SK-N-SH (cell line): Measurements from ENCODE around the gene SGSM2. TPM values are rescaled to one million over a fixed set of nuclear protein-coding genes. Genes with fewer than 3 reads are reported as not detected.

Experiments used
- CTCF ChIA-PET: fragments of 300-600, 350-600 bp; formaldehyde crosslinking; extraction: SDS; loops from one replicate; lab custom pipeline; 2021; lab: Yijun Ruan, JAX
- POLR2A ChIA-PET: fragments of 350-600 bp; sonication (Branson Sonifier 250); formaldehyde crosslinking; extraction: SDS; loops from one replicate; lab custom pipeline; 2020; ENCODE audit warnings: antibody characterized with exemption, inconsistent platforms; lab: Yijun Ruan, JAX
- DNase-seq: peaks from one replicate; pipeline ENCODE4 v3.0.0; 2012
- H2AFZ ChIP-seq: fragments of 200-600 bp; sonication (generic); 2 replicates; pipeline ENCODE4 v1.8.1; 2016; ENCODE audit warnings: antibody characterized with exemption, mild to moderate bottlenecking, low read depth
- H3F3A ChIP-seq: fragments of 200-600 bp; sonication (generic); replicated peaks from 2 replicates; pipeline ENCODE3; 2016; ENCODE audit warnings: antibody characterized with exemption, mild to moderate bottlenecking; ENCODE audit not compliant: insufficient read depth
- H3K27ac ChIP-seq, 2 experiments: fragments of 200-500 bp in 1 of 2; fragments of 200-600 bp in 1 of 2; sonication (Bioruptor generic) in 1 of 2; sonication (generic), shearing (Covaris generic) in 1 of 2; 2 replicates each; pipeline versions ENCODE4 v1.5.1 to v1.6.1; 2014 to 2016; ENCODE audit warnings: low read depth in 2 of 2, inconsistent platforms in 1 of 2, low read length in 1 of 2, mild to moderate bottlenecking in 1 of 2, mixed read lengths in 1 of 2
- H3K27me3 ChIP-seq: fragments of 200-600 bp; sonication (generic), shearing (Covaris generic); 2 replicates; pipeline ENCODE4 v1.6.1; 2016; ENCODE audit warnings: mixed run types; ENCODE audit not compliant: insufficient read depth
- H3K36me3 ChIP-seq, 2 experiments: fragments of 200-500 bp in 1 of 2; fragments of 200-600 bp in 1 of 2; sonication (Bioruptor generic) in 1 of 2; sonication (generic) in 1 of 2; replicated peaks in 1 of 2; 2 replicates each; pipeline versions ENCODE3 to v1.5.1; 2014 to 2016; ENCODE audit warnings: low read length in 1 of 2, mild to moderate bottlenecking in 1 of 2; ENCODE audit not compliant: insufficient read depth in 2 of 2, control insufficient read depth in 1 of 2
- H3K4me1 ChIP-seq, 2 experiments: fragments of 200-500 bp in 1 of 2; fragments of 200-600 bp in 1 of 2; sonication (Bioruptor generic) in 1 of 2; sonication (generic), shearing (Covaris generic) in 1 of 2; 2 replicates each; pipeline versions ENCODE4 v1.5.1 to v1.6.1; 2014 to 2016; ENCODE audit warnings: low read depth in 1 of 2, low read length in 1 of 2, mixed run types in 1 of 2; ENCODE audit not compliant: insufficient read depth in 2 of 2, control insufficient read depth in 1 of 2
- H3K4me2 ChIP-seq: fragments of 200-600 bp; sonication (generic), shearing (Covaris generic); 2 replicates; pipeline ENCODE4 v1.6.1; 2017; ENCODE audit warnings: mixed run types
- H3K4me3 ChIP-seq, 2 experiments: fragments of 200-500 bp in 1 of 2; fragments of 200-600 bp in 1 of 2; sonication (Bioruptor generic) in 1 of 2; sonication (generic), shearing (Covaris generic) in 1 of 2; 2 replicates each; pipeline versions ENCODE4 v1.5.1 to v1.8.1; 2014 to 2016; ENCODE audit warnings: low read depth in 2 of 2, inconsistent platforms in 1 of 2, low read length in 1 of 2, mild to moderate bottlenecking in 1 of 2, mixed read lengths in 1 of 2, moderate library complexity in 1 of 2
- H3K79me2 ChIP-seq: fragments of 200-600 bp; sonication (generic); 2 replicates; pipeline ENCODE4 v1.8.1; 2017; ENCODE audit warnings: mild to moderate bottlenecking; ENCODE audit not compliant: insufficient read depth
- H3K9ac ChIP-seq: fragments of 200-600 bp; sonication (generic); 2 replicates; pipeline ENCODE4 v1.6.1; 2017; ENCODE audit warnings: mixed run types
- H3K9me2 ChIP-seq: fragments of 200-600 bp; sonication (generic); 2 replicates; pipeline ENCODE4 v1.6.1; 2017; ENCODE audit warnings: mixed run types
- H3K9me3 ChIP-seq: fragments of 200-600 bp; sonication (generic); 2 replicates; pipeline ENCODE4 v1.6.1; 2017; ENCODE audit warnings: mixed run types, mild to moderate bottlenecking, moderate library complexity
- H4K20me1 ChIP-seq: fragments of 200-600 bp; sonication (generic); 2 replicates; pipeline ENCODE4 v1.6.1; 2017; ENCODE audit warnings: mild to moderate bottlenecking, mixed run types; ENCODE audit not compliant: insufficient read depth
- CTCF ChIP-seq: fragments of 200-600 bp; sonication (generic); IDR thresholded peaks from 2 replicates; pipeline ENCODE4 v1.6.1; 2017; ENCODE audit warnings: antibody characterized with exemption, mild to moderate bottlenecking, moderate library complexity
- ELF1 ChIP-seq: IDR thresholded peaks from 2 replicates; pipeline ENCODE4 v1.4.0; 2012
- EZH2phosphoT487 ChIP-seq: fragments of 200-600 bp; sonication (generic); IDR thresholded peaks from 2 replicates; pipeline ENCODE4 v1.6.1; 2017; ENCODE audit warnings: low read depth, mixed run types, mild to moderate bottlenecking, antibody characterized with exemption, moderate library complexity, borderline replicate concordance
- IRF3 ChIP-seq: fragments of 150-350 bp; IDR thresholded peaks from 2 replicates; pipeline ENCODE4 v1.6.1; 2016; ENCODE audit warnings: mild to moderate bottlenecking, low read depth, low read length
- JUND ChIP-seq: IDR thresholded peaks from 2 replicates; pipeline ENCODE4 v1.4.0; 2012
- MEF2A ChIP-seq: IDR thresholded peaks from 2 replicates; pipeline ENCODE4 v1.4.0; 2012; ENCODE audit warnings: low read depth, borderline replicate concordance
- PBX3 ChIP-seq: IDR thresholded peaks from 2 replicates; pipeline ENCODE4; 2012
- RCOR1 ChIP-seq: fragments of 150-350 bp; IDR thresholded peaks from 2 replicates; pipeline ENCODE4 v1.6.1; 2017; ENCODE audit warnings: antibody characterized with exemption, low read length
- REST ChIP-seq: IDR thresholded peaks from 2 replicates; pipeline ENCODE4 v1.6.1; 2012; ENCODE audit warnings: mild to moderate bottlenecking, low read depth, low read length, moderate library complexity
- RFX5 ChIP-seq: IDR thresholded peaks from 2 replicates; pipeline ENCODE4 v1.6.1; 2012; ENCODE audit warnings: mild to moderate bottlenecking, improper control_type of control experiment, low read length
- SIN3A ChIP-seq: IDR thresholded peaks from 2 replicates; pipeline ENCODE4 v1.6.1; 2012; ENCODE audit warnings: low read depth, mild to moderate bottlenecking, low read length, moderate library complexity, borderline replicate concordance
- SMC3 ChIP-seq: IDR thresholded peaks from 2 replicates; pipeline ENCODE4 v1.6.1; 2012; ENCODE audit warnings: low read depth, low read length, improper control_type of control experiment
- TCF12 ChIP-seq: IDR thresholded peaks from 2 replicates; pipeline ENCODE4 v1.4.0; 2012
- USF2 ChIP-seq: fragments of 150-350 bp; IDR thresholded peaks from 2 replicates; pipeline ENCODE4 v1.6.1; 2017; ENCODE audit warnings: antibody characterized with exemption, low read length, low read depth, borderline replicate concordance
- YY1 ChIP-seq: IDR thresholded peaks from 2 replicates; pipeline ENCODE4 v1.4.0; 2012; ENCODE audit warnings: low read depth, mild to moderate bottlenecking
- ZBTB33 ChIP-seq: IDR thresholded peaks from 2 replicates; pipeline ENCODE4 v1.4.0; 2012; ENCODE audit warnings: low read depth, borderline replicate concordance
- WGBS: methylation state at CpG from one replicate; pipeline ENCODE4 v1.1.6; 2017; ENCODE audit warnings: low lambda C conversion rate; 5-methylcytosine and 5-hydroxymethylcytosine counted together
- polyA plus RNA-seq, 3 experiments: library from polyadenylated mRNA; depleted of rRNA; stranded (reverse); fragments of >200 nt; gene quantifications; 2 replicates each; pipeline ENCODE4 v1.2.3, GENCODE V29; 2012

Gene SGSM2
- polyA plus RNA-seq, 1 of the 3 experiments (the other 2 are of a cell fraction), result 85.9 TPM

- no peak for TF ChIP-seq REST
Measured at GRCh38 chr17:2398655-2399571, 61.6 kb downstream of the SGSM2 start (continued).

GRCh38 chr17:2399572-2400473, 62.5 kb downstream of the SGSM2 start:
- H2AFZ ChIP-seq, result no peak overlapping the region; the same call in 1 of the 2 replicates
- no peak for TF ChIP-seq EZH2phosphoT487
- no peak for TF ChIP-seq MEF2A
- TF ChIP-seq JUND, result no peak
- no peak for TF ChIP-seq ZBTB33
- peak; percentile 87; the same call in 1 of the 2 replicates for TF ChIP-seq SIN3A
- TF ChIP-seq YY1, result no peak
- no peak for TF ChIP-seq IRF3
- TF ChIP-seq CTCF, result no peak
- peak; percentile 22; the same call in 1 of the 2 replicates for TF ChIP-seq TCF12
- TF ChIP-seq PBX3, result no peak
- no peak for TF ChIP-seq ELF1
- TF ChIP-seq USF2, result no peak
- no peak; the same call in 1 of the 2 replicates for TF ChIP-seq RFX5
- TF ChIP-seq SMC3, result no peak
- no peak for TF ChIP-seq RCOR1

More at GRCh38 chr17:2399572-2400473, 62.5 kb downstream of the SGSM2 start:
- ChIA-PET CTCF (interaction anchor here (0.6 to 27.8 kb wide), 4 partner anchors 17 to 357 kb away, joined by 3 to 654 read pairs (median 4); no protein-coding TSS in a partner anchor), POLR2A (interaction anchor here (0.6 to 2.2 kb wide), 4 partner anchors 7 to 101 kb away, joined by 3 to 12 read pairs (median 3); partner anchors contain the start of gene TSR1)
- peaks cover 45% of the 10 kb centered on the region for H3K79me2 ChIP-seq
- peak overlapping the region; percentile 98 for H3K4me2 ChIP-seq
- H3K4me1 ChIP-seq, result peaks cover 38 to 48% of the 10 kb centered on the region in 2 experiments
- H3K27ac ChIP-seq, result peak overlapping the region; percentile 97 to 100
- no peaks in the 10 kb centered on the region for H3K27me3 ChIP-seq
- H3K9ac ChIP-seq, result peak overlapping the region; percentile 99
- H3K36me3 ChIP-seq, result no peaks in the 10 kb centered on the region
- H3K4me3 ChIP-seq, result peak overlapping the region; percentile 99
- H3F3A ChIP-seq, result peaks cover 34% of the 10 kb centered on the region
- no peaks in the 10 kb centered on the region for H3K9me2 ChIP-seq
- peaks cover 12% of the 10 kb centered on the region; the same call in 1 of the 2 replicates for H4K20me1 ChIP-seq
- peak; percentile 93 for DNase-seq
- H3K9me3 ChIP-seq, result no peaks in the 10 kb centered on the region
- WGBS, result under 1% methylated on average over 22 of the region's 82 CpGs
